Endodermal cell (in vitro differentiated cells): ENCODE data around the gene NFAM1. TPM values are rescaled to one million over a fixed set of nuclear protein-coding genes. Genes with fewer than 3 reads are reported as not detected.

Experiments used
- DNase-seq: peaks from one replicate; pipeline ENCODE4 v3.0.0-alpha.2; 2017
- H3K27ac ChIP-seq: 2 replicates; pipeline ENCODE4 v1.5.1; 2013; ENCODE audit warnings: mild to moderate bottlenecking, low read depth, low read length, moderate library complexity
- H3K27me3 ChIP-seq: 2 replicates; pipeline ENCODE4 v1.6.1; 2013; ENCODE audit warnings: mild to moderate bottlenecking, low read length, moderate library complexity; ENCODE audit not compliant: insufficient read depth, control insufficient read depth, poor library complexity, severe bottlenecking
- H3K36me3 ChIP-seq: 2 replicates; pipeline ENCODE4 v1.7.0; 2013; ENCODE audit warnings: mild to moderate bottlenecking, low read length, moderate library complexity; ENCODE audit not compliant: control insufficient read depth, insufficient read depth
- H3K4me1 ChIP-seq: one replicate; pipeline ENCODE4 v1.7.0; 2013; ENCODE audit warnings: low read length; ENCODE audit not compliant: control insufficient read depth, insufficient read depth
- H3K4me3 ChIP-seq: 2 replicates; pipeline ENCODE4 v1.5.1; 2013; ENCODE audit warnings: mild to moderate bottlenecking, low read length, moderate library complexity
- H3K9ac ChIP-seq: 2 replicates; pipeline ENCODE4 v1.6.1; 2013; ENCODE audit warnings: mild to moderate bottlenecking, low read length, moderate library complexity; ENCODE audit not compliant: poor library complexity, severe bottlenecking; ENCODE audit errors: extremely low read depth
- H3K9me3 ChIP-seq: 2 replicates; pipeline ENCODE4 v1.6.1; 2013; ENCODE audit warnings: mild to moderate bottlenecking, low read length, moderate library complexity; ENCODE audit not compliant: control insufficient read depth
- H3K27ac Mint-ChIP-seq: 2 replicates; pipeline ENCODE4 v1.8.0; 2020; ENCODE audit warnings: mixed read lengths
- H3K27me3 Mint-ChIP-seq: 2 replicates; pipeline ENCODE4 v1.8.0; 2021; ENCODE audit warnings: mild to moderate bottlenecking, mixed read lengths; ENCODE audit not compliant: insufficient read depth
- H3K36me3 Mint-ChIP-seq: 2 replicates; pipeline ENCODE4 v1.8.0; 2020; ENCODE audit warnings: low read depth, mixed read lengths
- H3K4me1 Mint-ChIP-seq: 2 replicates; pipeline ENCODE4 v1.8.0; 2020; ENCODE audit warnings: mixed read lengths
- H3K4me3 Mint-ChIP-seq: 2 replicates; pipeline ENCODE4 v1.8.0; 2020; ENCODE audit warnings: mild to moderate bottlenecking, moderate library complexity, mixed read lengths
- H3K9me3 Mint-ChIP-seq: 2 replicates; pipeline ENCODE4 v1.8.0; 2020; ENCODE audit warnings: mild to moderate bottlenecking, mixed read lengths
- WGBS, 2 experiments: methylation state at CpG; one replicate each; pipeline versions ENCODE4 v1.1.5 to v1.1.7; 2013; ENCODE audit warnings: missing lambda C conversion rate in 2 of 2, mixed read lengths in 1 of 2; ENCODE audit not compliant: insufficient coverage in 1 of 2, insufficient read length in 1 of 2; 5-methylcytosine and 5-hydroxymethylcytosine counted together
- total RNA-seq, 2 donors: library from RNA; stranded (reverse); fragmentation: NEBNext Ultra II Directional in 1 of 2; extraction: Animal tissue kit (Norgen Biotek cat#: 25700) in 1 of 2; gene quantifications; 2 replicates in 1 of 2; 3 replicates in 1 of 2; pipeline ENCODE4 v1.2.1, GENCODE V29; 2021
- TF ChIP-seq, protein P1 (sequence below): fragments of 200-600 bp; sonication (generic); conservative IDR thresholded peaks from 2 replicates; pipeline ENCODE4 v1.5.0; 2021; ENCODE audit warnings: antibody characterized with exemption, mild to moderate bottlenecking

The NFAM1 gene
- total RNA-seq, 2 donors from 2014 or later, result 0.92 to 1.1 TPM

DNA sequence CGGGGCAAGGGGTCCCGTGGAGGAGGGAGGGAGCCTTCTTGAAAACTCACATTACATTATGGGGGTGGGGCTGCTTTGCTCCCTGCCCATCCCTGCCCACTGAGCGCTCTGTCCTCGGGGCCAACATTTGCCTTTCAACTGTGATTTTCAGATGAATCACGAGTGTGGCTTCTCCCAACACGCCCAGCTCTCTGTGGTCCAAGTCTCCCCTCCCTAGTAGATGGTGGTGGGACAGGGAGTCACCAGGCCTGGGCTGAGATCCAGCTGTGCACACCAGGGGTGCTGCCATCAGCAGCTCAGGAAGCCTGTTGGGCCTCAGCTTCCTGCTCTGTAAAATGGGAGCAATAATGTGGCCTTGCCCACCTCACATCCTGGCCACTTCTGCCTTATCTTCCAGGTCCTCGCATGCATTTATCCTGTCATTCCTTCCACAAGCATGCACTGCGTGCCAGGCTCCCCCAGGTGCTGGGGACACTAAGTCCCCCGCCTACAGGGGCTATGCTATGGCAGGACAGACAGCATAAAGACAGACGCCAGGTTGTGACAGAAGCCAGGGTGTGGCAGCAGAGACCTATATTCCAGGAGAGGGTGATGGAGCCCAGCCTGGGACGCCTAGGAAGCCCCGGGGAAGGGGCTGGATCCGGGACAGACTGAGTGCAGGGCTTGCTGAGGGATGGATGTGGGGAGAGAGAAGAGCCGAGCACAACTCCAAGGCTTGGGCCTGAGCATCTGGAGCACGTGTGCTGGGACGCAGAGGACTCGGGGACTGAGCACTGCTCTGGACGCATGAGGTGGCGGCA is 30.5 kb downstream of the NFAM1 start:
- Histone ChIP-seq H3K27me3 (no peaks in the 10 kb centered on the region), H3K4me3 (no peak overlapping the region), H3K4me1 (no peaks in the 10 kb centered on the region), H3K9me3 (no peaks in the 10 kb centered on the region), H3K27ac (no peak overlapping the region), H3K9ac (no peak overlapping the region), H3K36me3 (no peaks in the 10 kb centered on the region)
- TF ChIP-seq, protein P1, sequence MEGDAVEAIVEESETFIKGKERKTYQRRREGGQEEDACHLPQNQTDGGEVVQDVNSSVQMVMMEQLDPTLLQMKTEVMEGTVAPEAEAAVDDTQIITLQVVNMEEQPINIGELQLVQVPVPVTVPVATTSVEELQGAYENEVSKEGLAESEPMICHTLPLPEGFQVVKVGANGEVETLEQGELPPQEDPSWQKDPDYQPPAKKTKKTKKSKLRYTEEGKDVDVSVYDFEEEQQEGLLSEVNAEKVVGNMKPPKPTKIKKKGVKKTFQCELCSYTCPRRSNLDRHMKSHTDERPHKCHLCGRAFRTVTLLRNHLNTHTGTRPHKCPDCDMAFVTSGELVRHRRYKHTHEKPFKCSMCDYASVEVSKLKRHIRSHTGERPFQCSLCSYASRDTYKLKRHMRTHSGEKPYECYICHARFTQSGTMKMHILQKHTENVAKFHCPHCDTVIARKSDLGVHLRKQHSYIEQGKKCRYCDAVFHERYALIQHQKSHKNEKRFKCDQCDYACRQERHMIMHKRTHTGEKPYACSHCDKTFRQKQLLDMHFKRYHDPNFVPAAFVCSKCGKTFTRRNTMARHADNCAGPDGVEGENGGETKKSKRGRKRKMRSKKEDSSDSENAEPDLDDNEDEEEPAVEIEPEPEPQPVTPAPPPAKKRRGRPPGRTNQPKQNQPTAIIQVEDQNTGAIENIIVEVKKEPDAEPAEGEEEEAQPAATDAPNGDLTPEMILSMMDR, result peak; percentile 15
- Mint-ChIP-seq H3K27ac (no peak overlapping the region), H3K4me3 (no peak overlapping the region), H3K9me3 (no peaks in the 10 kb centered on the region), H3K4me1 (peaks cover 15% of the 10 kb centered on the region), H3K27me3 (peaks cover 7% of the 10 kb centered on the region), H3K36me3 (no peaks in the 10 kb centered on the region)
- 87 to 89% methylated on average over 10 to 19 of the region's 19 CpGs for WGBS, 2 experiments
- no peak for DNase-seq

DNA sequence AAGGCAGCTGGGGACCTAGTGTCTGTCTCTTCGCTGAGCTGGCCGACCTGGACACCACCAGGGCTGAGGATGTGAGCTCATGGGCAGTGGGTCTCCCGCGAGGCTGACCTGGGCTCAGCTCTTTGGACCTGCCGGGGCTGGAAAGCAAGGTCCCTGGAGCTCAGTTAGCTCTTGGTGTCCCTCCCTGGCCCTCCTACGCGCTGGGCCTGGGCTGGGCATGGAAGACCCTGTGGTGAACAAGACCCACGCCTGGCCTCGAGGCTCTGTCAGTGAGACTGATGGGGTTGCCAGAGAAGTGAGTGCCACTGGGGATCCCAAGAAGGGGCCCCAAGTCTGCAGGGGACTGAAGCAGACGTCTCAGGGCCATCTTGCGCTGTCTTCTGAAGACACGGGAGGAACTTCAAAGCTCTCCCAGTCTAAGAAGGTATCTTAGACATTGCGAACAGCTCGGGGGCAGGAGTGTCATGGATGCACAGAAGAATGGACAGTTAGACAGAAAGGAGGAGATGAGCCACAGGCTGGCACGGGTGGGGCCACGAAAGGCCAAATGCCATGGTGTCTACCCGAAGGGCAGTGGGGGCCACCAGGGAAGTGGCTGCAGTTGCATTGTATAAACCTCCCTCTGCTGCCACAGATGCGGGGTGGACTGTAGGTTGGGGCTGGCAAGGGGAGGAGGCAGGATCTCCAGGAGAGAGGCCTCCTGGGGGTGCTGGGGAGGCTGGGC is 31.2 kb downstream of the NFAM1 start:
- H3K9ac ChIP-seq, result no peak overlapping the region
- WGBS, 2 experiments, result 88 to 97% methylated on average over 12 to 18 of the region's 18 CpGs
- H3K36me3 ChIP-seq, result no peaks in the 10 kb centered on the region
- H3K27ac ChIP-seq, result no peak overlapping the region
- Mint-ChIP-seq H3K27ac (no peak overlapping the region), H3K36me3 (no peaks in the 10 kb centered on the region), H3K4me3 (no peak overlapping the region), H3K27me3 (peaks cover 2% of the 10 kb centered on the region), H3K4me1 (peaks cover 15% of the 10 kb centered on the region), H3K9me3 (no peaks in the 10 kb centered on the region)
- H3K9me3 ChIP-seq, result no peaks in the 10 kb centered on the region
- no peak overlapping the region for H3K4me3 ChIP-seq
- no peaks in the 10 kb centered on the region for H3K4me1 ChIP-seq
- H3K27me3 ChIP-seq, result no peaks in the 10 kb centered on the region
- no peak for DNase-seq
- TF ChIP-seq, protein P1, result no peak

GRCh38 chr22:42399315-42400271 is 32.6 kb downstream of the NFAM1 start:
- Mint-ChIP-seq H3K27me3 (peaks cover 2% of the 10 kb centered on the region), H3K4me3 (no peak overlapping the region)

More at GRCh38 chr22:42399315-42400271, 32.6 kb downstream of the NFAM1 start:
- no peaks in the 10 kb centered on the region for H3K9me3 Mint-ChIP-seq
- no peak overlapping the region for H3K9ac ChIP-seq
- H3K27ac ChIP-seq, result no peak overlapping the region
- H3K36me3 Mint-ChIP-seq, result no peaks in the 10 kb centered on the region
- peak; percentile 86 for DNase-seq
- WGBS, 2 experiments, result 73 to 79% methylated on average over 16 to 30 of the region's 30 CpGs
- peak overlapping the region; percentile 55 for H3K27ac Mint-ChIP-seq
- no peaks in the 10 kb centered on the region for H3K4me1 ChIP-seq
- TF ChIP-seq, protein P1, result no peak
- H3K27me3 ChIP-seq, result no peaks in the 10 kb centered on the region
- H3K36me3 ChIP-seq, result no peaks in the 10 kb centered on the region
- H3K9me3 ChIP-seq, result no peaks in the 10 kb centered on the region
- H3K4me1 Mint-ChIP-seq, result peaks cover 15% of the 10 kb centered on the region
- H3K4me3 ChIP-seq, result no peak overlapping the region
